HUES64 (cell line): ENCODE measurements around the gene DNAH3.

Experiments used
- H3K27ac ChIP-seq: 2 replicates; pipeline ENCODE4 v1.7.0; 2013; ENCODE audit warnings: low read depth, low read length, inconsistent platforms
- H3K27me3 ChIP-seq: 2 replicates; pipeline ENCODE4 v1.6.1; 2013; ENCODE audit warnings: mild to moderate bottlenecking, low read length; ENCODE audit not compliant: insufficient read depth
- H3K36me3 ChIP-seq: 2 replicates; pipeline ENCODE4 v1.6.1; 2013; ENCODE audit warnings: mild to moderate bottlenecking, low read length; ENCODE audit not compliant: insufficient read depth
- H3K4me1 ChIP-seq: 2 replicates; pipeline ENCODE4 v1.6.1; 2013; ENCODE audit warnings: mild to moderate bottlenecking, low read length, moderate library complexity; ENCODE audit not compliant: insufficient read depth
- H3K4me3 ChIP-seq: 2 replicates; pipeline ENCODE4 v1.5.1; 2013; ENCODE audit warnings: mild to moderate bottlenecking, low read length, moderate library complexity
- H3K9ac ChIP-seq: 2 replicates; pipeline ENCODE4 v1.6.1; 2013; ENCODE audit warnings: mild to moderate bottlenecking, low read depth, low read length
- H3K9me3 ChIP-seq: 2 replicates; pipeline ENCODE4 v1.6.1; 2013; ENCODE audit warnings: low read depth, low read length; ENCODE audit not compliant: insufficient read depth
- whole genome bisulfite sequencing: fragments of 150-250, 120-280 bp; methylation state at CpG from one replicate; pipeline ENCODE4 v1.1.7; 2013; ENCODE audit warnings: missing lambda C conversion rate; 5-methylcytosine and 5-hydroxymethylcytosine counted together

Gene DNAH3

GRCh38 chr16:21088646-21089538 lies 61.8 kb downstream of the DNAH3 start:
- Histone ChIP-seq H3K27ac (no peak overlapping the region), H3K27me3 (no peaks in the 10 kb centered on the region), H3K4me1 (no peaks in the 10 kb centered on the region; the same call in 1 of the 2 replicates), H3K9me3 (peaks cover 3% of the 10 kb centered on the region; the same call in 1 of the 2 replicates), H3K9ac (no peak overlapping the region), H3K4me3 (no peak overlapping the region), H3K36me3 (no peaks in the 10 kb centered on the region)
- WGBS, result 68% methylated on average over 3 of the region's 3 CpGs

- 88% methylated on average over 3 of the region's 3 CpGs for WGBS
- H3K27me3 ChIP-seq, result no peaks in the 10 kb centered on the region
- no peak overlapping the region for H3K9ac ChIP-seq
- no peak overlapping the region for H3K27ac ChIP-seq
- peaks cover 2% of the 10 kb centered on the region; the same call in 1 of the 2 replicates for H3K9me3 ChIP-seq
- no peak overlapping the region for H3K4me3 ChIP-seq
- H3K36me3 ChIP-seq, result no peaks in the 10 kb centered on the region
- H3K4me1 ChIP-seq, result peaks cover 3% of the 10 kb centered on the region; the same call in 1 of the 2 replicates
Observed at GRCh38 chr16:21088143-21088542, 62.5 kb downstream of the DNAH3 start.

GRCh38 chr16:21084631-21085225 lies 65.9 kb downstream of the DNAH3 start:
- Histone ChIP-seq H3K27me3 (no peaks in the 10 kb centered on the region), H3K9me3 (no peaks in the 10 kb centered on the region), H3K4me3 (no peak overlapping the region), H3K36me3 (no peaks in the 10 kb centered on the region), H3K27ac (no peak overlapping the region), H3K4me1 (peaks cover 3% of the 10 kb centered on the region; the same call in 1 of the 2 replicates), H3K9ac (no peak overlapping the region)
- WGBS, result 94% methylated on average over 12 of the region's 12 CpGs

GRCh38 chr16:21083729-21084268 lies 66.8 kb downstream of the DNAH3 start:
- H3K9ac ChIP-seq, result no peak overlapping the region
- H3K27me3 ChIP-seq, result no peaks in the 10 kb centered on the region
- H3K9me3 ChIP-seq, result no peaks in the 10 kb centered on the region
- WGBS, result 29% methylated on average over 5 of the region's 6 CpGs
- peaks cover 3% of the 10 kb centered on the region; the same call in 1 of the 2 replicates for H3K4me1 ChIP-seq
- H3K36me3 ChIP-seq, result no peaks in the 10 kb centered on the region
- no peak overlapping the region for H3K27ac ChIP-seq
- H3K4me3 ChIP-seq, result no peak overlapping the region

- no peak overlapping the region for H3K9ac ChIP-seq
- H3K4me1 ChIP-seq, result 0 out of 2 replicates have a peak, but pooled peaks cover 3% of the 10 kb centered on the region
- no peak overlapping the region for H3K4me3 ChIP-seq
- no peak overlapping the region for H3K27ac ChIP-seq
- no peaks in the 10 kb centered on the region for H3K27me3 ChIP-seq
- WGBS, result 79% methylated on average over 8 of the region's 8 CpGs
- H3K9me3 ChIP-seq, result no peaks in the 10 kb centered on the region
- no peaks in the 10 kb centered on the region for H3K36me3 ChIP-seq
Observed at GRCh38 chr16:21081329-21081728, 69.3 kb downstream of the DNAH3 start.

GRCh38 chr16:21078563-21078962 lies 72.1 kb downstream of the DNAH3 start:
- Histone ChIP-seq H3K4me1 (0 out of 2 replicates have a peak, but pooled peaks cover 2% of the 10 kb centered on the region), H3K9me3 (no peaks in the 10 kb centered on the region), H3K36me3 (no peaks in the 10 kb centered on the region), H3K27me3 (no peaks in the 10 kb centered on the region), H3K9ac (no peak overlapping the region), H3K27ac (no peak overlapping the region), H3K4me3 (no peak overlapping the region)

GRCh38 chr16:21076186-21076883 lies 74.3 kb downstream of the DNAH3 start:
- 93% methylated on average over 3 of the region's 3 CpGs for WGBS
- Histone ChIP-seq H3K9ac (no peak overlapping the region), H3K36me3 (no peaks in the 10 kb centered on the region), H3K9me3 (no peaks in the 10 kb centered on the region), H3K4me3 (no peak overlapping the region), H3K27ac (no peak overlapping the region), H3K4me1 (no peaks in the 10 kb centered on the region), H3K27me3 (no peaks in the 10 kb centered on the region)

GRCh38 chr16:21075252-21075651 lies 75.4 kb downstream of the DNAH3 start:
- H3K9ac ChIP-seq, result no peak overlapping the region
- no peak overlapping the region for H3K27ac ChIP-seq
- H3K27me3 ChIP-seq, result no peaks in the 10 kb centered on the region
- H3K36me3 ChIP-seq, result no peaks in the 10 kb centered on the region
- no peaks in the 10 kb centered on the region for H3K4me1 ChIP-seq
- no peaks in the 10 kb centered on the region for H3K9me3 ChIP-seq
- 94% methylated on average over 7 of the region's 7 CpGs for WGBS
- H3K4me3 ChIP-seq, result no peak overlapping the region

GRCh38 chr16:21072976-21073375 lies 77.7 kb downstream of the DNAH3 start:
- no peak overlapping the region for H3K4me3 ChIP-seq
- no peaks in the 10 kb centered on the region for H3K4me1 ChIP-seq
- no peak overlapping the region for H3K27ac ChIP-seq
- WGBS, result 100% methylated on average over 1 of the region's 1 CpG
- H3K9ac ChIP-seq, result no peak overlapping the region
- no peaks in the 10 kb centered on the region for H3K36me3 ChIP-seq
- H3K9me3 ChIP-seq, result no peaks in the 10 kb centered on the region
- no peaks in the 10 kb centered on the region for H3K27me3 ChIP-seq

- 100% methylated on average over 2 of the region's 4 CpGs for WGBS
- Histone ChIP-seq H3K9me3 (no peaks in the 10 kb centered on the region), H3K27ac (no peak overlapping the region)
Observed at GRCh38 chr16:21071741-21072140, 78.9 kb downstream of the DNAH3 start.

GRCh38 chr16:21070564-21070963 lies 80.1 kb downstream of the DNAH3 start:
- no peaks in the 10 kb centered on the region for H3K27me3 ChIP-seq
- H3K4me3 ChIP-seq, result no peak overlapping the region
- no peaks in the 10 kb centered on the region for H3K4me1 ChIP-seq
- no peaks in the 10 kb centered on the region for H3K36me3 ChIP-seq
- H3K27ac ChIP-seq, result no peak overlapping the region
- WGBS, result 88% methylated on average over 4 of the region's 4 CpGs
- H3K9me3 ChIP-seq, result no peaks in the 10 kb centered on the region
- no peak overlapping the region for H3K9ac ChIP-seq

More at GRCh38 chr16:21071741-21072140, 78.9 kb downstream of the DNAH3 start:
- H3K27me3 ChIP-seq, result no peaks in the 10 kb centered on the region
- no peaks in the 10 kb centered on the region for H3K36me3 ChIP-seq
- no peaks in the 10 kb centered on the region for H3K4me1 ChIP-seq
- H3K4me3 ChIP-seq, result no peak overlapping the region
- H3K9ac ChIP-seq, result no peak overlapping the region
